Bronchial epithelial cell (primary cell): ENCODE results near the gene PGM1. TPM values are rescaled to one million over a fixed set of nuclear protein-coding genes. Genes with fewer than 3 reads are reported as not detected.
"Not testable (repeated sequence)": the region's sequence is repeated elsewhere in the genome, so short reads cannot be mapped to it uniquely, and the experiment has no call there.

ENCODE experiments used
- DNase-seq: peaks from one replicate; pipeline ENCODE4 v3.0.0-alpha.2; 2010; ENCODE audit warnings: low read depth
- FAIRE-seq: peaks from 2 replicates; lab custom pipeline; 2011; peaks lifted over from hg19 to GRCh38; lab: Jason Lieb, UNC
- H3K27me3 ChIP-seq: 2 replicates; pipeline ENCODE4 v1.5.1; 2011; ENCODE audit warnings: low read length; ENCODE audit not compliant: control insufficient read depth, insufficient read depth
- H3K36me3 ChIP-seq: 2 replicates; pipeline ENCODE4 v1.5.1; 2011; ENCODE audit warnings: low read length; ENCODE audit not compliant: control insufficient read depth, insufficient read depth
- H3K4me3 ChIP-seq: 2 replicates; pipeline ENCODE4 v1.5.1; 2011; ENCODE audit warnings: mild to moderate bottlenecking, low read depth, low read length, control low read depth
- total RNA-seq: library from RNA; depleted of rRNA; stranded (reverse); fragments of >200 nt; gene quantifications from 2 replicates; pipeline ENCODE4 v1.2.1, GENCODE V29; 2014
- TF ChIP-seq, protein P1 (sequence below): IDR thresholded peaks from 2 replicates; pipeline ENCODE4 v1.5.1; 2011; ENCODE audit warnings: mild to moderate bottlenecking, moderate library complexity, low read length, control low read depth, inconsistent platforms; ENCODE audit not compliant: insufficient read depth, severe bottlenecking

PGM1 gene
- total RNA-seq, 1 donor from 2014 or later: 69.2 TPM

DNA sequence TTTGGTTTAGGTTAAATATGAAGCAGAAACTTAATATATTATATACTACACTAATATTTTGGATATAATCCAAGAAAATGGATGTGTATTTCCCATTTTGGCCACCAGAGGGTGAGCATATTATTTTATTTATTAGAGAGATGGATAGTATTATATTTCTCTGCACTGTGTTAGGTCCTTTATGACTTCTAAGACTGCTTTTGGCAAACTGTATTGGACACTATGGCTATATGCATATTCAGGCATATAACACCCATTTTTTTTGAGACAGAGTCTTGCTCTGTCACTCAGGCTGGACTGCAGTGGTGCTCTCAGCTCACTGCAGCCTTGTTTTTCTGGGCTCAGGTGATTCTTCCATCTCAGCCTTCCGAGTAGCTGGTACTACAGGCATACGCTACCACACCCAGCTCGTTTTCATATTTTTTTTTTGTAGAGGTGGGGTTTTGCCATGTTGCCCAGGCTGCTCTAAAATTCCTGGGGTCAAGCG, 17.8 kb upstream of the PGM1 start:
- Histone ChIP-seq H3K4me3 (no peak overlapping the region), H3K36me3 (no peaks in the 10 kb centered on the region), H3K27me3 (no peaks in the 10 kb centered on the region)
- DNase-seq: peak; percentile 41
- no peak for FAIRE-seq
- TF ChIP-seq, protein P1, sequence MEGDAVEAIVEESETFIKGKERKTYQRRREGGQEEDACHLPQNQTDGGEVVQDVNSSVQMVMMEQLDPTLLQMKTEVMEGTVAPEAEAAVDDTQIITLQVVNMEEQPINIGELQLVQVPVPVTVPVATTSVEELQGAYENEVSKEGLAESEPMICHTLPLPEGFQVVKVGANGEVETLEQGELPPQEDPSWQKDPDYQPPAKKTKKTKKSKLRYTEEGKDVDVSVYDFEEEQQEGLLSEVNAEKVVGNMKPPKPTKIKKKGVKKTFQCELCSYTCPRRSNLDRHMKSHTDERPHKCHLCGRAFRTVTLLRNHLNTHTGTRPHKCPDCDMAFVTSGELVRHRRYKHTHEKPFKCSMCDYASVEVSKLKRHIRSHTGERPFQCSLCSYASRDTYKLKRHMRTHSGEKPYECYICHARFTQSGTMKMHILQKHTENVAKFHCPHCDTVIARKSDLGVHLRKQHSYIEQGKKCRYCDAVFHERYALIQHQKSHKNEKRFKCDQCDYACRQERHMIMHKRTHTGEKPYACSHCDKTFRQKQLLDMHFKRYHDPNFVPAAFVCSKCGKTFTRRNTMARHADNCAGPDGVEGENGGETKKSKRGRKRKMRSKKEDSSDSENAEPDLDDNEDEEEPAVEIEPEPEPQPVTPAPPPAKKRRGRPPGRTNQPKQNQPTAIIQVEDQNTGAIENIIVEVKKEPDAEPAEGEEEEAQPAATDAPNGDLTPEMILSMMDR: peak; percentile 27

DNA sequence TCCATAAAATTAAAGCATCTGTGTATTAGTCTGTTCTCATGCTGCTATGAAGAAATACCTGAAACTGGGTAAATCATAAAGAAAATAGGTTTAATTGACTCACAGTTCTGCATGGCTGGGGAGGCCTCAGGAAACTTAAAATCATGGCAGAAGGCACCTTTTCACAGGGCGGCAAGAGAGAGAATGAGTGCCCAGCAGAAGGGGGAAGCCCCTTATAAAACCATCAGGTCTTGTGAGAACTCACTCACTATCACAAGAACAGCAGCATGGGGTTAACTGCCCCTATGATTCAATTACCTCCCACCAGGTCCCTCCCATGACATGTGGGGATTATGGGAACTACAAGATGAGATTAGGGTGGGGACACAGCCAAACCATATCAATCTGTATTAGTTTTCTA, 6.9 kb upstream of the PGM1 start:
- FAIRE-seq, DNase-seq, H3K27me3 ChIP-seq, H3K36me3 ChIP-seq, H3K4me3 ChIP-seq: not testable (repeated sequence)

- Histone ChIP-seq H3K4me3 (no peak overlapping the region), H3K36me3 (no peaks in the 10 kb centered on the region), H3K27me3 (no peaks in the 10 kb centered on the region)
- TF ChIP-seq, protein P1: no peak
- FAIRE-seq (no peak), DNase-seq (no peak)
Observed at GRCh38 chr1:63590166-63590560, 3.0 kb upstream of the PGM1 start.

DNA sequence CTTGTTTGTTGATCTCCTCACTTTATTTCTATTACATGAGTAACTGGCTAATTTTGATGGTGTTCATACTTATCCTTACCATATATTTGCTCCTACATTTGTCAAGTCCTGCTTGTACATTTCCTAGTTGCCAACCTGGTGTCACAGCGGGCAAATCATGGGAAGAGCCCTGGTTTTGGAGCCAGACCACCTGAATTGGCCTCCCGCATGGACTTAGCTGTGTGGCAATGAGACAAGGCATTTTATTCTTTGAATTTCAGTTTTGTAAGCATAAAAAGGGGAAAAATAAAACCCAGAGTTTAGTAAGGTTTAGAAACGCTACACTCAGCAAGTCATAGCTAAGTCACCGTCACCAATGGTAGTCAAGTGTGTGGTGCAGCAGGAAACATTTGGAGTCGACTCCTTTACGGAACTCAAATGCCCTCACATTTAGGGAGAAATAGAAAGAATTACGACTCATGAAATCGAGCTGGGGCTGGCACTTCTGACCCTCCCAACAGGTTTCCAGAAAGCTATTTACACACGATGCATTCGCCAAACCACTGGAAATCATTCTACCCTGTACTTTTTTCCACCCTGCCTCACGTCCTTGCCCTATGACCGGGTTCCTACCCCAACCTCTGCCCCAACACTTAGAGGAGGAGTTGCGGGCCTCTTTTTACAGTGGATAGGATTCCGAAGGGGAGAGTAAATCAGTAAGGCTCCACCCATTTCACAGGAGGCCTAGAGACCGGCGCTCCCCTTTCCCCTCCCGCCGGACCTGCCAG, 492 bp upstream of the PGM1 start:
- TF ChIP-seq, protein P1: no peak
- FAIRE-seq: no peak
- DNase-seq: peak; percentile 51
- no peaks in the 10 kb centered on the region for H3K36me3 ChIP-seq
- peak overlapping the region; percentile 82 for H3K4me3 ChIP-seq
- H3K27me3 ChIP-seq: no peaks in the 10 kb centered on the region

GRCh38 chr1:63593886-63594605, 835 bp downstream of the PGM1 start:
- peak overlapping the region; percentile 82 for H3K4me3 ChIP-seq
- DNase-seq: peak; percentile 87
- FAIRE-seq: no peak
- TF ChIP-seq, protein P1: no peak
- no peaks in the 10 kb centered on the region for H3K36me3 ChIP-seq
- no peaks in the 10 kb centered on the region for H3K27me3 ChIP-seq

DNA sequence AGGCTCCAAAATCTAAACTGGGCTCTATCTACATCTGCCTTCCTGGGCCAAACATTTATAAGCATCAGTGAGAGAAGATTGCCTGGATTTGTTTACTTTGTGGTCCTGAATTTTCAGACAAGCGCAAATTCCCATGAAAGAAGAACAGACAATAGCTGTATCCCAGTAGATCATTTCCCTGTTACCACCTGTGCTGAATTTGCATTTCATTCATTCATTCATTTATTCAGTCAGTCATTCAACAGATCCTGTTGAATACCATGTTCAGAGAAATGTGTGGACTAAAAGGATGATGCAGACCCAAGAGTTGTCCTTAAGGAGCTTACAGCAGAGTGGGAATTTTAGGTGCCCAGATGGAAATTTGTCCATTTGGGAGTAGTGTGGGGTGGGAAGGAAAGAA, 2.2 kb downstream of the PGM1 start:
- no peaks in the 10 kb centered on the region for H3K36me3 ChIP-seq
- no peaks in the 10 kb centered on the region for H3K27me3 ChIP-seq
- H3K4me3 ChIP-seq: no peak overlapping the region
- FAIRE-seq: no peak
- TF ChIP-seq, protein P1: no peak
- no peak for DNase-seq
